ENCODE measurements around the gene FOXN4.
A peak's percentile ranks its signal among the peaks of the same experiment; 100 is the strongest.

Gene FOXN4

GRCh38 chr12:109279525-109279924 lies 29.6 kb downstream of the FOXN4 start:
- no peak for DNase-seq (ENCODE audit: low read depth)

GRCh38 chr12:109278912-109279311 lies 30.2 kb downstream of the FOXN4 start:
- no peak for DNase-seq (ENCODE audit: low read depth)

- peak; percentile 3 for DNase-seq (ENCODE audit: low read depth)
Measured at GRCh38 chr12:109277899-109278762, 31.0 kb downstream of the FOXN4 start.

DNA sequence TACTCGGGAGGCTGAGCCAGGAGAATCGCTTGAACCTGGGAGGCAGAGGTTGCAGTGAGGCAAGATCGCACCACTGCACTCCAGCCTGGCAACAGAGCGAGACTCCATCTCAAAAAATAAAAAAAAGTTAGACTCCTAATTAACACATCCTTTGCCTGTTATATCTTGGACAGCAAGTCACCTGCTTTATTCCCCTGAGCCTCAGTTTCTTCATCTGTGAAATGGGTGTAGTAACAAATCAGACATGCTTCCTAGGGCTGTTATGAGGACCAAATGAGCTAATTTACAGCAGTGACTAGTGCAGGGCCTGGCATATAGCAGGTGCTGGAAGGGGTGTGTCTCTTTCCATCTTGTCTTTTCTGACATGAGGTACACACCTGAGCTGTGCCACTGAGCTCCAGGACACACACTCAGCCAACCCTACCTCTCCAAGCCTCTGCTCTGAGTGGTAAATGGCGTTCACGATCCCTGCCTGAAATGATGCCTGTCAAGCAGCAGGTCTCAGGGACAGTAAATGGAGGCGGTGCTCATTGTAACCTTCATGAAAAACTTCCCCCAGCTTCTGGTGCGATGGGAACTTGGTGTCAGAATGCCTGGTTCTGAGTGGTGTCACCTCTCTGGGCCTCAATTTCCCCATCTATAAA lies 31.7 kb downstream of the FOXN4 start:
- DNase-seq (ENCODE audit: low read depth), result no peak

DNA sequence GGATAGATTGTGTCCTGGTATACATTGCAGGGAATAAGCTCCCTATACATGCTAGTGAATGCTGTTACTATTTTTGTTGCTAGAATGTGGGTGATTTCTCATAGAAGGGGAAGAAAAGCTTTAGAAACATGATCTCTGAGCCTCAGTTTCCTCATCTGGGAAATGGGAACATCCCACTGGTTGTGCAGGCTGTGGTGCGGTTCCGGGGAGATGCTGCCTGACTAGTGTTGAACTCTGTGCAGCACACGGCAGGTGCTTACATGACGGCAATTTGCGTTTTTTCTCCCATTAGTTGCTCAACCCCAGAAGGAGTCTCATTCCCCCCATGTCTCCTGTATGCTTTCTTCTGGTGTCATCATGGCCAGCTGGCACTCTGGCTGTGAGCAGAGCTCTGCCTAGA lies 32.9 kb downstream of the FOXN4 start:
- no peak for DNase-seq (ENCODE audit: low read depth)

DNA sequence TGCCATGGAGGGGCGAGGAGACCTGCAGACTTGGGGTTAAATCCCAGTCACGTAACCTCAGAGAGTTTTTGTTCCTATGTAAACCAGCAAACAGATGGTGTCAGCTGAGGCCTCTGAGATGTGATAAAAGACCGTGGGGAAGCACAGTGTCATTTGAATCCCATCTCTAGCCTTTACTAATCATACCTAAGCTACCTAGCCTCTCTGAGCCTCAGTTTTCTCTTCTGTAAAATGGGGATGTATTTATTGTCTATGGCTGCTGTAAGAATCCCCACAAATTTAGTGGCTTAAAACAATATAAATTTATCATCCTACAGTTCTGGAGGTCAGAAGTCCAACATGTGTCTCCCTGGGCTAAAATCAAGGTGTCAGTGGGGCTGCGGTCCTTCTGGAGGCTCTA lies 33.9 kb downstream of the FOXN4 start:
- DNase-seq (ENCODE audit: low read depth), result no peak

DNA sequence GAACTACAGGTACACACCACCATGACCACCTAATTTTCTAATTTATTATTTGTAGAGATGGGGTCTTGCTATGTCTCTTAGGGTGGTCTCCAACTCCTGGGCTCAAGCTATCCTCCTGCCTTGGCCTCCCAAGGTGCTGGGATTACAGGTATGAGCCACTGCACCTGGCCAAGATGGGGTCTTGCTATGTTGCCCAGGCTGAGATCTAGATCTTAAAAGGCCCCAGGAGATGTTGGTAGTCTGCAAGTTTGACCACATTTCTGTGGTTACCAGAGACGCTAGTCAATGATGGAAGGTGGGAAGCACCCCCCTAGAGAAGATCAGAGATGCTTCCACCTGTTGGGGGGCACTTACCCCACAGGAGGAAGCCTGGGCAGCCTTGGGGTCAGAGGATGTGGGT lies 34.7 kb downstream of the FOXN4 start:
- no peak for DNase-seq (ENCODE audit: low read depth)

GRCh38 chr12:109273354-109273753 lies 35.7 kb downstream of the FOXN4 start:
- no peak for DNase-seq (ENCODE audit: low read depth)

DNA sequence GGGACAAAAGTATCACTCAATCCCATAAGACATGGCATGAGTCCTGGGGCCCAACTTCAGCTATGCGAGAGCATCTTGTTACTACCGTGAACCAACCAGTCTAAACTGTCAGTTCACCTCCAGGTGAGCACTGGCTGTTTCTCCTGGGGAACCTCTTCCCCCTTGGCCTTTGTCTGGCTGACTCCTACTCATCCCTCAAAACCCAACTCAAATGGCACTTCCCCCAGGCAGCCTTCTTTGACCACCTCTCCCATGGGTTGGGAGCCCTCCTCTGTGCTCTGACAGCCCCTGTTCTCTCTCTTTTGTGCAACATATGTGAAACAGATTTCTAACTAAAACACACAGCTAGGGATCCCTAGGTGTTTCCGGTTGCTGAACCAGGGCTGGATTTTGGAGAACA lies 37.7 kb downstream of the FOXN4 start:
- no peak for DNase-seq (ENCODE audit: low read depth)

- DNase-seq (ENCODE audit: low read depth), result no peak
Measured at GRCh38 chr12:109270494-109270893, 38.6 kb downstream of the FOXN4 start.

DNA sequence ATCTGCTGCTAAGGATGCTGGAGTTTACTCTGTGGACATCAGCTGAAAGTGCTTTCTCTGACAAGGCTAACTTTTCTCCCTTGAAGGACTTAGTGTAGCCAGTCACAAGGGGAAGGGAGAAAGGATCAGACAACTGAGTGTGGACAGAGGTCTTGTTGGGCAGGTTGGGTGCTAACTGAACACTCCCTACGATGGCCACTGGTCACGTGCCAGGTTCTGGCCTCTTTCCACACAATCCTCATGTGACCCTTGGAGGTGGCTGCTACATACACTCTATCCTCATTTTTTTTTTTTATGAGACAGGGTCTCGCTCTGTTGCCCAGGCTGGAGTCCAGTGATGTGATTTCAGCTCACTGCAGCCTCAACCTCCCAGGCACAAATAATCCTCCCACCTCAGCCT lies 39.7 kb downstream of the FOXN4 start:
- DNase-seq (ENCODE audit: low read depth), result no peak

- no peak for DNase-seq (ENCODE audit: low read depth)
Measured at GRCh38 chr12:109268896-109269295, 40.2 kb downstream of the FOXN4 start.

DNA sequence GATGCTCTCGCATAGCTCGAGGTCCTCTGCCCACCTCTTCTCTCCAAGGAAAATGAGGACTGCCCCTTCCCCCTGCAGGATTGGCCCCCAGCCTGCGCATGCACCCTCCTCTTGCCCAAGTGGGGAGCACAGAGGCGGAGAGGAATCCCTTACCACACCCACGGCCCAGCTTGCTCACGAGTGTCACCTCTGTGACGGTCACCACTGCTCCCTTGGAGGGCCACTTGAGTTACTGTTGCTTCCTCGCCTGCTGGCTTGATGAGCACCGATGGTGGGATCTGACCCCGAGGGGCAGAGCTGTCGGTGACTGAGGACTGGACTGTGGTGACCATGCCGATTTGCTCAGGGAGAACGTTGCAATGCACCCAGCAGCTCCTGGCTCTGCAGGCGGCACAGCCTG lies 41.7 kb downstream of the FOXN4 start:
- DNase-seq (ENCODE audit: low read depth), result no peak

DNA sequence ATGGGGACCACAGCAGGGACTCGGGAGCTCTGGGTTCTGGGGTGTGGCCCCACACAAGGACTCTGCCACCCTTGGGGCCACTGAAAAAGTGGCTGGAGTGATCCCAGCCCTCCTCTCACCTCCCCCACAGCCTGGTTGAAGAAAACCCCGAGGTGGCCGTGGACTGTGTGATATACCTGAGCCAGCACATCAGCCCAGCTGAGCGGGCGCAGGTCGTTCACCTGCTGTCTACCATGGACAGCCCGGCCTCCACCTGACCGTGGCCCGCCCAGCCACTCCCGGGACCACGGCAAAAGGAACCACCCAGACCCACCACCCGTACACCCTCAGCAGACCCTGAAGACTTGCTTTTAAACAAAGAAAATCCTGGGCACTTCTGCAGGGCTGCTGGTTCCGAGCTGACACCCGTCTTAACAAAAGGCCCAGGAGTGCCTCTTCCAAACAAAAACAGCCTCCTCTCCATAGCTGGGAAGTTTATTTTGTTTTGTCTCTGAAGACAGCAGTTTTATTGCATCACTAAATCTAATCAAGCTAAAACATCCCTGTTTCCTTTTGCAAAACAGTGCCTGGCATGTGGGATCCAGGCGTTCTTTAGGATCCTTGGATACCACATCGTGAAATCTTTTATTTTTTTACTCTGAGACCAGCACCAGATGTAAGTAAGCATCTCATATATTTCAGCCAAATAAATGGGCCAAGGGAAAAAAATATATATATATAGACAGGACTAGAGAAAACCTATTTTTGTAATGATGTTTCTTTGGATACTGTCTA lies 42.8 kb downstream of the FOXN4 start:
- no peak for DNase-seq (ENCODE audit: low read depth)

DNA sequence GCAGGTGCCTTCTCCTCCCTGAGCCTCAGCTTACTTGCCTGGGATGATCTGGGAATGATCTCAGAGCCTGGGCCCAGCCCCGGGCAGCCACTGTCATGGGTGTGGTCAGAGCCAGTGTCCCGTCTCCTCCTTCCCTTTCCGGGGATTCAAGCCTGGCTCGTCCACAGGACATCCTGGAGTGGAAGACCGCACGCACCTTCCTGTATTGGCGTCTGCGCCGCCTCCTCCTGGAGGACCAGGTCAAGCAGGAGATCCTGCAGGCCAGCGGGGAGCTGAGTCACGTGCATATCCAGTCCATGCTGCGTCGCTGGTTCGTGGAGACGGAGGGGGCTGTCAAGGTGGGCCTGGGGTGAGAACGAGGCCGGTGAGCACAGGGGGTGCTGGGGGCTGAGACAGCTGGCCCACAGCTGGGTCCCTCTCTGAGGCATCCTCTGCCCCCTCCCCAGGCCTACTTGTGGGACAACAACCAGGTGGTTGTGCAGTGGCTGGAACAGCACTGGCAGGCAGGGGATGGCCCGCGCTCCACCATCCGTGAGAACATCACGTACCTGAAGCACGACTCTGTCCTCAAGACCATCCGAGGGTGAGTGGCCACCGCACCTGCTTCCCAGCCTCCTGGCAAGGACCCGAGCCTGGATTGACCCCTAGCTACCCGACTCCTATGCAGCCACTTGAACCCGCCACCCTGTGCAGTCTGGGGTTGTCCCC lies 44.0 kb downstream of the FOXN4 start:
- no peak for DNase-seq (ENCODE audit: low read depth)

GRCh38 chr12:109264095-109264942 lies 44.8 kb downstream of the FOXN4 start:
- peak; percentile 14 for DNase-seq (ENCODE audit: low read depth)

- no peak for DNase-seq (ENCODE audit: low read depth)
Measured at GRCh38 chr12:109263439-109263838, 45.6 kb downstream of the FOXN4 start.

DNA sequence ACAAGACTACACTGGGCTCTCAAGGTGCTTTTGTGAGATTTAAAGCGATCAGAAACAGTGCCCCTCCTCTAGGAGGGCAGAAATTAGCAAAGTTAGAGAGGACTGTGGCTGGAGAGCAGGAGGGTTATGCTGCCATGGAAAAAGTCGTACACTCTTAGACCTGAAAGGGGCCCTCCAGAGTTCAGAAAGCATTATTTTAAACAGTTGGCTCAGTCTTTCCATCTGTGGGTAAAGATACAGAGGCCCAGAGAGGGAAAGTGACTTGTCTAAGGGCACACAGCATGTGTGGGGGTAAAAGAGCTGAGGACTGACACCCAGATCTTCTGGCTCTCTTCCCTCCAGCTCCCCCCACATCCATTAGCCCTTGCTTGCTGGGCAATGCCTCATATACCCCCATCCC lies 47.1 kb downstream of the FOXN4 start:
- no peak for DNase-seq (ENCODE audit: low read depth)

- DNase-seq (ENCODE audit: low read depth), result no peak
Measured at GRCh38 chr12:109261087-109261486, 48.0 kb downstream of the FOXN4 start.

GRCh38 chr12:109259545-109259895 lies 49.6 kb downstream of the FOXN4 start:
- no peak for DNase-seq (ENCODE audit: low read depth)
